Liver (tissue), 9 donors: ENCODE data around the gene NOSIP. TPM values are rescaled to one million over a fixed set of nuclear protein-coding genes. Genes with fewer than 3 reads are reported as not detected.

ENCODE experiments used
- DNase-seq: peaks from one replicate; pipeline ENCODE4 v3.0.0-alpha.2; 2017; ENCODE audit warnings: low spot score
- H3K27ac ChIP-seq, 2 donors: one replicate each; pipeline ENCODE4 v1.7.0; 2013; ENCODE audit warnings: inconsistent platforms in 2 of 2, low read length in 2 of 2, control low read depth in 1 of 2, low read depth in 1 of 2, mild to moderate bottlenecking in 1 of 2
- H3K27me3 ChIP-seq, 4 donors: one replicate each; pipeline versions ENCODE4 v1.6.1 to v1.7.0; 2013; ENCODE audit warnings: low read length in 3 of 4, inconsistent platforms in 1 of 4, mild to moderate bottlenecking in 1 of 4, moderate library complexity in 1 of 4; ENCODE audit not compliant: control insufficient read depth in 4 of 4, insufficient read depth in 4 of 4
- H3K36me3 ChIP-seq, 4 donors: one replicate each; pipeline versions ENCODE4 v1.6.1 to v1.7.0; 2013; ENCODE audit warnings: low read length in 3 of 4, mild to moderate bottlenecking in 3 of 4, low read depth in 1 of 4, moderate library complexity in 1 of 4; ENCODE audit not compliant: control insufficient read depth in 4 of 4, insufficient read depth in 3 of 4
- H3K4me1 ChIP-seq, 4 donors: one replicate each; pipeline versions ENCODE4 v1.6.1 to v1.7.0; 2013; ENCODE audit warnings: low read length in 3 of 4, mild to moderate bottlenecking in 3 of 4, moderate library complexity in 1 of 4; ENCODE audit not compliant: control insufficient read depth in 4 of 4, insufficient read depth in 4 of 4
- H3K4me3 ChIP-seq, 3 donors: one replicate each; pipeline versions ENCODE4 v1.6.1 to v1.7.0; 2013; ENCODE audit warnings: low read length in 3 of 3, control low read depth in 1 of 3, low read depth in 1 of 3, mild to moderate bottlenecking in 1 of 3
- H3K9ac ChIP-seq, 2 donors: one replicate each; pipeline ENCODE4 v1.7.0; 2013; ENCODE audit warnings: low read length in 2 of 2, mild to moderate bottlenecking in 2 of 2, moderate library complexity in 2 of 2, control low read depth in 1 of 2, low read depth in 1 of 2
- H3K9me3 ChIP-seq, 4 donors: one replicate each; pipeline versions ENCODE4 v1.6.1 to v1.7.0; 2013; ENCODE audit warnings: low read length in 3 of 4; ENCODE audit not compliant: control insufficient read depth in 4 of 4
- EGR1 ChIP-seq, 2 donors: IDR thresholded peaks; 2 replicates each; pipeline ENCODE4 v1.6.1; 2016 to 2018; ENCODE audit warnings: antibody characterized with exemption in 2 of 2, low read depth in 2 of 2
- FOXA1 ChIP-seq: IDR thresholded peaks from 2 replicates; pipeline ENCODE4 v1.6.1; 2016; ENCODE audit warnings: antibody characterized with exemption
- FOXA2 ChIP-seq: IDR thresholded peaks from 2 replicates; pipeline ENCODE4 v1.6.1; 2016; ENCODE audit warnings: antibody characterized with exemption
- GABPA ChIP-seq, 2 donors: IDR thresholded peaks in 1 of 2; conservative IDR thresholded peaks in 1 of 2; 2 replicates each; pipeline ENCODE4 v1.6.1; 2016; ENCODE audit warnings: antibody characterized with exemption in 2 of 2, mild to moderate bottlenecking in 1 of 2, moderate library complexity in 1 of 2
- HNF4A ChIP-seq, 2 donors: conservative IDR thresholded peaks; 2 replicates each; pipeline ENCODE4 v1.6.1; 2016; ENCODE audit warnings: antibody characterized with exemption in 2 of 2, mild to moderate bottlenecking in 2 of 2
- HNF4G ChIP-seq: IDR thresholded peaks from 2 replicates; pipeline ENCODE4 v1.6.1; 2016; ENCODE audit warnings: antibody characterized with exemption
- JUND ChIP-seq, 2 donors: IDR thresholded peaks; 2 replicates each; pipeline ENCODE4 v1.6.1; 2016; ENCODE audit warnings: antibody characterized with exemption in 2 of 2
- NR2F2 ChIP-seq: IDR thresholded peaks from 2 replicates; pipeline ENCODE4 v1.6.1; 2016; ENCODE audit warnings: antibody characterized with exemption
- RAD21 ChIP-seq, 2 donors: IDR thresholded peaks; 2 replicates each; pipeline ENCODE4 v1.6.1; 2016; ENCODE audit warnings: antibody characterized with exemption in 2 of 2, mild to moderate bottlenecking in 2 of 2
- SP1 ChIP-seq: IDR thresholded peaks from 2 replicates; pipeline ENCODE4 v1.6.1; 2018; ENCODE audit warnings: antibody characterized with exemption, mild to moderate bottlenecking
- TAF1 ChIP-seq: conservative IDR thresholded peaks from 2 replicates; pipeline ENCODE4 v1.6.1; 2016; ENCODE audit warnings: antibody characterized with exemption, mild to moderate bottlenecking
- WGBS: extraction: QIAGEN DNeasy Blood & Tissue Kit; methylation state at CpG from one replicate; pipeline ENCODE4 v1.1.7; 2013; 5-methylcytosine and 5-hydroxymethylcytosine counted together
- polyA plus RNA-seq, 2 donors: library from polyadenylated mRNA; stranded (reverse) in 1 of 2; unstranded in 1 of 2; fragments of 200-250 nt in 1 of 2; fragments of >200 nt in 1 of 2; fragmentation: Nextera tagmentation in 1 of 2; extraction: Ambion mirVana in 1 of 2; gene quantifications; one replicate each; pipeline versions ENCODE4 v1.2.1 to v1.2.3, GENCODE V29; 2013 to 2015
- total RNA-seq, 2 donors: library from RNA; depleted of rRNA; stranded (reverse); fragments of >200 nt; gene quantifications; one replicate each; pipeline ENCODE4 v1.2.3, GENCODE V29; 2014
- TF ChIP-seq, protein P1 (sequence below): IDR thresholded peaks from 2 replicates; pipeline ENCODE4 v1.6.1; 2016; ENCODE audit warnings: antibody characterized with exemption
- TF ChIP-seq, protein P2 (sequence below): IDR thresholded peaks from 2 replicates; pipeline ENCODE4 v1.6.1; 2016; ENCODE audit warnings: antibody characterized with exemption
- TF ChIP-seq, protein P3 (sequence below): fragments of 150-350 bp; IDR thresholded peaks from 2 replicates; pipeline ENCODE4 v1.5.1; 2017; ENCODE audit warnings: improper control_type of control experiment, low read depth, low read length; ENCODE audit not compliant: missing input control
- donor health status: healthy.
- donor health status: healthy.
- donor health status: healthy.
- donor health status: healthy.
- donor health status: healthy.

NOSIP gene
- total and polyA plus RNA-seq, 4 donors, result 19.3 to 45.2 (median 30.5) TPM

DNA sequence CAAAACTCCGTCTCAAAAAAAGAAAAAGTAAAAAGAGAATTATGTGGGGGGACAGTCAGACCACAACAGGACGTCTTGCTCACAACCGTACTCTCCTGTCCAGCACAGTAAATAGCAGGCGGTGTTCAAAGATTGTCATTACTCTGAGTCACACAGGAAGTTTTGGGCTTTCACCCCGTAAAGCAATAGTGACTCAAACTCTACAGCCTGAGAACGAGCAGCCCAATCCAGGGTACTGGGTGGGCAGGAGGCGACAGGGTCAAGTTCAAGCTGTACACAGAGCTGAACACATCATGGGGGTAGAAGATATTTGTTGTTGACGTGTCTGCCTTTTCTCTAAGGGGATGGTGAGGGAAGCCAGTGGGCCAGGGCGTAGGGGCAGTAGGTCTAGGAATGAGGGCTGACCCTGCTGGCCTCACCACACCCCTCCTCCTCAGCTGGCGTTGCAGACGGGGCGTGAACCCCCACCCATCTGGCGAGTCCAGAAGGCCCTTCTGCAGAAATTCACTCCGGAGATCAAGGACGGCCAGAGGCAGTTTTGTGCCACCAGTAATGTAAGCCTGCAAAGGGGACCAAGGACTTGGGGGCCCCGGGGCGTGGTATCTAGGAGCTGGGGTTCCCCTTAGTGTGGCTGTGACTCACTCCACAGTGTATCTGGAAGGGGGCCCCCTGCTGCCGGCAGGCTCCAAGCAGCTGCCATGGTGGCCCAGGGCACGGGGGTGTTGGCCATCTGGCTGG lies 33.9 kb upstream of the NOSIP start:
- no peak for DNase-seq
- Histone ChIP-seq H3K4me1 (no peaks in the 10 kb centered on the region), H3K9me3 (no peaks in the 10 kb centered on the region), H3K27me3 (no peaks in the 10 kb centered on the region), H3K4me3 (no peak overlapping the region), H3K27ac (no peak overlapping the region), H3K36me3 (peaks cover 5 to 35% (median 14%) of the 10 kb centered on the region in 4 donors), H3K9ac (no peak overlapping the region)
- TF ChIP-seq RAD21 (IDR thresholded peaks at IDR 0.05) (no peak), TAF1 (no peak), EGR1 (IDR thresholded peaks at IDR 0.05; ENCODE audit: low read depth in 2 of 2) (no peak), NR2F2 (no peak), FOXA1 (no peak), HNF4G (no peak)
- TF ChIP-seq, protein P1, sequence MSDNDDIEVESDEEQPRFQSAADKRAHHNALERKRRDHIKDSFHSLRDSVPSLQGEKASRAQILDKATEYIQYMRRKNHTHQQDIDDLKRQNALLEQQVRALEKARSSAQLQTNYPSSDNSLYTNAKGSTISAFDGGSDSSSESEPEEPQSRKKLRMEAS, result no peak
- TF ChIP-seq, protein P2, sequence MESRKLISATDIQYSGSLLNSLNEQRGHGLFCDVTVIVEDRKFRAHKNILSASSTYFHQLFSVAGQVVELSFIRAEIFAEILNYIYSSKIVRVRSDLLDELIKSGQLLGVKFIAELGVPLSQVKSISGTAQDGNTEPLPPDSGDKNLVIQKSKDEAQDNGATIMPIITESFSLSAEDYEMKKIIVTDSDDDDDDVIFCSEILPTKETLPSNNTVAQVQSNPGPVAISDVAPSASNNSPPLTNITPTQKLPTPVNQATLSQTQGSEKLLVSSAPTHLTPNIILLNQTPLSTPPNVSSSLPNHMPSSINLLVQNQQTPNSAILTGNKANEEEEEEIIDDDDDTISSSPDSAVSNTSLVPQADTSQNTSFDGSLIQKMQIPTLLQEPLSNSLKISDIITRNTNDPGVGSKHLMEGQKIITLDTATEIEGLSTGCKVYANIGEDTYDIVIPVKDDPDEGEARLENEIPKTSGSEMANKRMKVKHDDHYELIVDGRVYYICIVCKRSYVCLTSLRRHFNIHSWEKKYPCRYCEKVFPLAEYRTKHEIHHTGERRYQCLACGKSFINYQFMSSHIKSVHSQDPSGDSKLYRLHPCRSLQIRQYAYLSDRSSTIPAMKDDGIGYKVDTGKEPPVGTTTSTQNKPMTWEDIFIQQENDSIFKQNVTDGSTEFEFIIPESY, result no peak
- TF ChIP-seq, protein P3, sequence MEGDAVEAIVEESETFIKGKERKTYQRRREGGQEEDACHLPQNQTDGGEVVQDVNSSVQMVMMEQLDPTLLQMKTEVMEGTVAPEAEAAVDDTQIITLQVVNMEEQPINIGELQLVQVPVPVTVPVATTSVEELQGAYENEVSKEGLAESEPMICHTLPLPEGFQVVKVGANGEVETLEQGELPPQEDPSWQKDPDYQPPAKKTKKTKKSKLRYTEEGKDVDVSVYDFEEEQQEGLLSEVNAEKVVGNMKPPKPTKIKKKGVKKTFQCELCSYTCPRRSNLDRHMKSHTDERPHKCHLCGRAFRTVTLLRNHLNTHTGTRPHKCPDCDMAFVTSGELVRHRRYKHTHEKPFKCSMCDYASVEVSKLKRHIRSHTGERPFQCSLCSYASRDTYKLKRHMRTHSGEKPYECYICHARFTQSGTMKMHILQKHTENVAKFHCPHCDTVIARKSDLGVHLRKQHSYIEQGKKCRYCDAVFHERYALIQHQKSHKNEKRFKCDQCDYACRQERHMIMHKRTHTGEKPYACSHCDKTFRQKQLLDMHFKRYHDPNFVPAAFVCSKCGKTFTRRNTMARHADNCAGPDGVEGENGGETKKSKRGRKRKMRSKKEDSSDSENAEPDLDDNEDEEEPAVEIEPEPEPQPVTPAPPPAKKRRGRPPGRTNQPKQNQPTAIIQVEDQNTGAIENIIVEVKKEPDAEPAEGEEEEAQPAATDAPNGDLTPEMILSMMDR, result no peak
- 89% methylated on average over 19 of the region's 19 CpGs for WGBS

DNA sequence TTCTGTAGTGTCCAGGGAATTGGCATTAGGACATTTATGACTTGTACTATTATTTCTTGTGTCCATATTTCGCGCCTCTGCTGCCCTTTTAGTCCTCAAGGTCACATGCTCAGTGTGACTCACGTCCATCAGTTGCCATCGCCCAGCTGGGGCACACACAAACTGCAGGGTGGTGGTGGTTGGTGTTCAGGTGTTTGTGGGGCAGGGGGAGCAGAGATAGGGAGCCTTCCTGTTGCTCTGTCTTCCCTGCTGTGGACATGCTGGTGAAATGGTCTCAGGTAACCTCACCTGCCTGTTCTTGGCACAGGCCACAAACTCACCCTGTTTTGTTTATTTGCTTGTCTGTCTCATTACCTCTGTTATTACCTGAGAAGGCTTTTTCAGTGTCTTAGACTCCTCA lies 33.0 kb upstream of the NOSIP start:
- no peak overlapping the region for H3K27ac ChIP-seq
- no peaks in the 10 kb centered on the region for H3K27me3 ChIP-seq
- H3K4me1 ChIP-seq, result no peaks in the 10 kb centered on the region
- 87% methylated on average over 4 of the region's 4 CpGs for WGBS
- H3K4me3 ChIP-seq, result no peak overlapping the region
- H3K9ac ChIP-seq, result no peak overlapping the region
- no peaks in the 10 kb centered on the region for H3K9me3 ChIP-seq
- peaks cover 5 to 41% (median 13%) of the 10 kb centered on the region in 4 donors for H3K36me3 ChIP-seq
- no peak for DNase-seq
- TF ChIP-seq EGR1 (IDR thresholded peaks at IDR 0.05; ENCODE audit: low read depth in 2 of 2) (no peak), FOXA2 (no peak), JUND (IDR thresholded peaks at IDR 0.05) (no peak), HNF4A (conservative IDR thresholded peaks at IDR 0.05) (no peak), RAD21 (IDR thresholded peaks at IDR 0.05) (no peak), SP1 (no peak), GABPA (IDR thresholded peaks at IDR 0.05 in 1 of 2, conservative IDR thresholded peaks at IDR 0.05 in 1 of 2) (no peak), HNF4G (no peak)
- TF ChIP-seq, protein P3, result no peak
- TF ChIP-seq, protein P2, result no peak
